Dendritic cell treated with granulocyte-macrophage colony-stimulating factor and Interleukin-4, amounts not matched to agents 40 ng/mL and 50 ng/mL, for 4 days (primary cell): ENCODE results near the gene ULK3.

Source experiments
- H3K27ac Mint-ChIP-seq: one replicate; pipeline ENCODE4 v1.8.0; 2022; ENCODE audit warnings: mild to moderate bottlenecking, mixed read lengths
- H3K27me3 Mint-ChIP-seq: one replicate; pipeline ENCODE4 v1.8.0; 2022; ENCODE audit warnings: mild to moderate bottlenecking, mixed read lengths
- H3K36me3 Mint-ChIP-seq: one replicate; pipeline ENCODE4 v1.8.0; 2022; ENCODE audit warnings: low read depth, mixed read lengths
- H3K4me1 Mint-ChIP-seq: one replicate; pipeline ENCODE4 v1.8.0; 2022; ENCODE audit warnings: low read depth, mixed read lengths
- H3K4me3 Mint-ChIP-seq: one replicate; pipeline ENCODE4 v1.8.0; 2022; ENCODE audit warnings: mild to moderate bottlenecking, moderate library complexity, mixed read lengths
- H3K9me3 Mint-ChIP-seq: one replicate; pipeline ENCODE4 v1.8.0; 2022; ENCODE audit warnings: mixed read lengths
- intact Hi-C: fragments of 100-400 bp; cut with micrococcal nuclease; formaldehyde crosslinking; loops from one replicate; pipeline ENCODE4 v1.15.0; 2022

ULK3 gene

DNA sequence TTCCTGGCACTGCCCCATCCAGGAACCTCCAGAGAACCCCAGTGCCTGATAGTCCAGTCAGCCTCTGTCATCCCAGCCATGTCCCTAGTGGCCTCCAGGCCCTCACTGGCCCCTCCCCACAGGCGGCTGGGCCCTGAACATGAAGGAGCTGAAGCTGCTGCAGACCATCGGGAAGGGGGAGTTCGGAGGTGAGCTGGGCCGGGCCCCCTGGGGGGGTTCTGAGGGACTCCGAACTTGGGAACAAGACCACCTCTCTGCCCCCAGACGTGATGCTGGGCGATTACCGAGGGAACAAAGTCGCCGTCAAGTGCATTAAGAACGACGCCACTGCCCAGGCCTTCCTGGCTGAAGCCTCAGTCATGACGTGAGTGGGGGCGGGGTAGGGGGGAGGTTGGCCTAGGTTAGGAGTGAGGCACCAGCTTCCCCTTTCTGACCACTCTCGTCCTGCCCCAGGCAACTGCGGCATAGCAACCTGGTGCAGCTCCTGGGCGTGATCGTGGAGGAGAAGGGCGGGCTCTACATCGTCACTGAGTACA, 42.3 kb downstream of the ULK3 start:
- H3K4me1 Mint-ChIP-seq, result peaks cover 50% of the 10 kb centered on the region
- intact Hi-C loops, result loop anchor here (1.0 to 2.0 kb wide), 2 partner anchors 14 to 29 kb away; no protein-coding TSS in a partner anchor
- no peaks in the 10 kb centered on the region for H3K9me3 Mint-ChIP-seq
- H3K36me3 Mint-ChIP-seq, result peaks cover 92% of the 10 kb centered on the region
- no peaks in the 10 kb centered on the region for H3K27me3 Mint-ChIP-seq
- H3K27ac Mint-ChIP-seq, result peak overlapping the region; percentile 77
- no peak overlapping the region for H3K4me3 Mint-ChIP-seq

DNA sequence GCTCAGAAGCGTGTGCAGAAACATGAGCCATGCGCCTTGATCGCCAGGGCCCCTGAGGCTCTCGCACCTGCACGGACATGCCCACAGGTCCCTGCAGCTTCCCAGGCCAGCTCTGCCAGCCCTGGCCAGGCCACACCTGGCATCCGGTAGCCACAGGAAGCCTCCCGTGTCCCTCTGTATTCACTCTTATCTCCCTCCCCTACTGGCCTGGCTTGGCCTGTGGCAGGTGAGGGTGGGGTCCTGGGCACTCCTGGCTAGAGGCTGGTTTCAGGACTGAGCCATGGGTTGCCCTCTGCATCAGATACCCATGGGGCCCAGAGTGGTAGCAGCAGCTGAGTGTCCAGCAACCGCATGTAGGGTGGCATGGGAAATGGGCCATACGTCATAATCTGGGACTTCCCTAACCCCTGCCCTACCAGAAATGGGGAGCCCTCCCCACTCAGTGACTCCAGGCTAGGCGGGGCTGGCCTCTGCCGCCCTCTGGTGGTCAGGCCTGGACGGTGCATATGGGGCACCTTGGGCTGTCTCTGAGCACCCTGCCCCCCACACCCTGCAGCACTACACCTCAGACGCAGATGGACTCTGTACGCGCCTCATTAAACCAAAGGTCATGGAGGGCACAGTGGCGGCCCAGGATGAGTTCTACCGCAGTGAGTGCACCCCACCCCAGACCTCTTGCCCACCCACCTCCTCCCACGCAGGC, 42.9 kb downstream of the ULK3 start:
- Mint-ChIP-seq H3K4me3 (no peak overlapping the region), H3K27ac (peak overlapping the region; percentile 77), H3K9me3 (no peaks in the 10 kb centered on the region), H3K4me1 (peaks cover 56% of the 10 kb centered on the region), H3K27me3 (no peaks in the 10 kb centered on the region), H3K36me3 (peaks cover 97% of the 10 kb centered on the region)
- intact Hi-C loops, result loop anchor here (1.0 to 2.0 kb wide), 2 partner anchors 13 to 29 kb away; no protein-coding TSS in a partner anchor

DNA sequence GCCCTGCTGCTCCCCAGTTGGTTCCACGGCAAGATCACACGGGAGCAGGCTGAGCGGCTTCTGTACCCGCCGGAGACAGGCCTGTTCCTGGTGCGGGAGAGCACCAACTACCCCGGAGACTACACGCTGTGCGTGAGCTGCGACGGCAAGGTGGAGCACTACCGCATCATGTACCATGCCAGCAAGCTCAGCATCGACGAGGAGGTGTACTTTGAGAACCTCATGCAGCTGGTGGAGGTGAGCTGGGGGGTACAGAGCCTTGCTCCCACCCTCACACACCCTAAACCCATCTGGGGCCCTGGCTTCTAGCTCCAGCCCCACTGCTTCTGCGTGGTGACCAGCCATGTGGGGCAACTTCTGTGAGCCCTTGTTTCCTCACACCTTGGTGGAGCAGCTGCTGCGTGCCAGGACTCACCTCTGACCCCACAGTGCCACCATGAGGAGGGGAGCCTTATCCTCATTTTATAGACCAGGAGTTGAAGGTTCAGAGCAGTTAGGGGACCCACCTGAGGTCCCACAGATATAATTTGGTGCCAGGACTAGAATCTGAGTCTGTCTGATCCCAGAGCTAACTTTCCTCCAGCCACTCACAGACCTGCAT, 43.6 kb downstream of the ULK3 start:
- H3K4me3 Mint-ChIP-seq, result no peak overlapping the region
- peaks cover 97% of the 10 kb centered on the region for H3K36me3 Mint-ChIP-seq

DNA sequence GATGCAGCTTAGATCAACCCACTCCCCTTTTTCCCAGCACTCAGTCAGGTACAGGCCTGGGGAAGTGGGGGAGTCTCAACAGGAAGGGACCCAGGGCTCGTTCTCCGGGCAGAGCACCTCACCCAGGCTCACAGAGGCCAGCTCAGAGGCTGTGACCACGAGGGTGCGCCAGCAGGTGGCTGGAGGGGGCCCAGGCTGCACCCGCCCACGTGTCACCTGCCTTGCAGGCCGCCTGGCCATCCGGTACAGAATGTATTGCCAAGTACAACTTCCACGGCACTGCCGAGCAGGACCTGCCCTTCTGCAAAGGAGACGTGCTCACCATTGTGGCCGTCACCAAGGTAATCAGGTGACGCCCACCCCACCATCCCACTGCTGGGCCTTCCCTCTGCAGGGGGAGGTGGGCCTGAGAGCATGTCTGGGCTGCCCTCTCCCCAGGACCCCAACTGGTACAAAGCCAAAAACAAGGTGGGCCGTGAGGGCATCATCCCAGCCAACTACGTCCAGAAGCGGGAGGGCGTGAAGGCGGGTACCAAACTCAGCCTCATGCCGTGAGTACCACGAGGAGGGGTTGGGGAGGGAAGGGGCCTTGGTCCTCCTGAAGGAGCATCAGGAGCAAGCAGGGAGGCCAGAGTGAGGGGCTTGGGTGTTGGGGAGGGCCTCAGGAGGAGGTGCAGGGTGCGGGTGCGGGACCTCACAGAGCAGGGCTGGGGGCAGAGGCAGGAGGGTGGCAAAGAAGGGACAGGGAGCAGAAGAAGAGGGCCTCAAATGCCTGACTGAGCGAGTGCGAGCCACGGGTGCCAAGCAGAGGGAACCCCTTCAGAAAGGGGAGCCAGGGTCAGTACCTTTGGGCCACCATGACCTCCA, 44.3 kb downstream of the ULK3 start:
- Mint-ChIP-seq H3K27ac (peak overlapping the region; percentile 77), H3K36me3 (peaks cover 92% of the 10 kb centered on the region), H3K27me3 (no peaks in the 10 kb centered on the region), H3K4me3 (no peak overlapping the region), H3K9me3 (no peaks in the 10 kb centered on the region), H3K4me1 (peaks cover 60% of the 10 kb centered on the region)
- intact Hi-C loops, result no loop called here

More for the DNA sequence above, 43.6 kb downstream of the ULK3 start:
- H3K27ac Mint-ChIP-seq, result peak overlapping the region; percentile 77
- H3K27me3 Mint-ChIP-seq, result no peaks in the 10 kb centered on the region
- no peaks in the 10 kb centered on the region for H3K9me3 Mint-ChIP-seq
- H3K4me1 Mint-ChIP-seq, result peaks cover 62% of the 10 kb centered on the region
- intact Hi-C loops, result no loop called here

DNA sequence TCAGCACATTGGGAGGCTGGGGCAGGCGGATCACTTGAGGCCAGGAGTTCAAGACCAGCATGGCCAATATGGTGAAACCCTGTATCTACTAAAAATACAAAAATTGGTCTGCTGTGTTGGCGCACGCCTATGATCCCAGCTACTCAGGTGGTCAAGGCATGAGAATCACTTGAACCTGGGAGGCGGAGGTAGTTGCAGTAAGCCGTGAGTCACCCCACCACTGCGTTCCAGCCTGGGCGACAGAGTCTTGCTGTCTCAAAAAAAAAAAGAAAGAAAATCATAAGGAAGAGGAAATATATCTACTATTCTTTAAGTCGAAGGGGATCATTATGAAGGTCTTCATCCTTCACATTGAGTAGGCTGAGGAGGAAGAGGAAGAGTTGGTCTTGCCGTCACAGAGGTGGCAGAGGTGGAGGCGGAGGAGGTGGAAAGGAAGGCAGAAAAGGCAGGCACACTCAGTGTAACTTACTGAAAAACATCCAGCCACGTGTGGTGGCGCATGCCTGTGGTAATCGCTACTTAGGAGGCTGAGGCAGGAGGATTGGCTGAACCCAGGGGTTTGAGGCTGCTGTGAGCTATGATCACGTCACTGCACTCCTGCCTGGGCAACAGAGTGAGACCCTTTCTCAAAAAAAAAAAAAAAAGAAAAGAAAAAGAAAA, 46.9 kb downstream of the ULK3 start:
- intact Hi-C loops, result no loop called here
- Mint-ChIP-seq H3K4me1 (peaks cover 85% of the 10 kb centered on the region), H3K27ac (peak overlapping the region; percentile 73), H3K4me3 (no peak overlapping the region), H3K9me3 (no peaks in the 10 kb centered on the region), H3K36me3 (peaks cover 91% of the 10 kb centered on the region), H3K27me3 (no peaks in the 10 kb centered on the region)

DNA sequence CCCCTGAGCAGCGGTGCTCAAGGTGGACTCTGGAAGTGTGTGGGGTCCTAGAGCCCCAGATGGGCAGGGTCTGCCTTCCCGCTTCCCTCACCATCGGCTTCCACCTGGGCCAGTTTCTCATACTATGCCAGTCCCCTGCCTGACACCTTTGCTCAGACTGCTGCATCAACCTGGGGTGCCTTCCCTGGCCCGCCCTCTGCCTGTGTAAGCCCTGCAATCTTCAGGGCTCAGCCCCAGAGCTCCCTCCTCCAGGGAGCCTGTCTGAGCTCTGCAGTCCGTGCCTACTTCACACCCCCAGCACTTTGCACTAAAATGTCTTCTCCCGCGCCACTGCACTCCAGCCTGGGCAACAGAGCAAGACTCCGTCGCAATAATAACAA, 48.0 kb downstream of the ULK3 start:
- H3K27me3 Mint-ChIP-seq, result no peaks in the 10 kb centered on the region
- H3K4me1 Mint-ChIP-seq, result peaks cover 89% of the 10 kb centered on the region
- intact Hi-C loops, result no loop called here
- no peak overlapping the region for H3K4me3 Mint-ChIP-seq
- peaks cover 88% of the 10 kb centered on the region for H3K36me3 Mint-ChIP-seq
- H3K9me3 Mint-ChIP-seq, result no peaks in the 10 kb centered on the region
- no peak overlapping the region for H3K27ac Mint-ChIP-seq

DNA sequence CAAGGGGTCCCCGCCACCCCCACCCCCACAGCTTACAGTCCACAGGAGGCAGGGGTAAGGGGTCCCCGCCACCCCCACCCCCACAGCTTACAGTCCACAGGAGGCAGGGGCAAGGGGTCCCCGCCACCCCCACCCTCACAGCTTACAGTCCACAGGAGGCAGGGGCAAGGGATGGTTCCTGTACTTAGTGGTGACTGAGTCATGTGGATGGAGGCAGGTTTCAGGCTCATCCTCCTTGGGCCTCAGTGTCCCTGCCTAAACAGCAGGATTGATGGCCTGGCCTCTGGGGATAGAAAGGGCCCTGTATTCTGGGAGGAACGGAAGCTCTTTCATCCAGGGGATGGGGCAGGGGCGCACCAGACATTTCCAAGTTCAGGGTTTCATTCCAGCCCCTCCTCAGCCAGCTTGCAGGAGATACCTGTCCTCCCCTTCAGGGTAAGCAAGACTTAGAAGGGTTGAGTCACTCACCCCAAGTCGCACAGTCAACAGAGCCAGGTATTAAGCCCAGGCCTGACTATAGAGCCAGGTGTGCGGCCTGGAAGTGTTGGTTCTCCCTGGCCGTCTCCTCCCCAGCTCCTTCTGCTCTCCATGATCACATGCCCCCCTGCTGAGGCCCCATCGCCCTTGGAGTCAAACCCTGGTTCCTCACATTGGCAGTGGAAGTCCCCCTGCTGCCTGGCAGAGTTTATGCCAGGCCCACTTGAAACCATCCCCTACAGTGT, 48.5 kb downstream of the ULK3 start:
- no peak overlapping the region for H3K4me3 Mint-ChIP-seq
- peaks cover 88% of the 10 kb centered on the region for H3K36me3 Mint-ChIP-seq
- intact Hi-C loops, result no loop called here
- H3K27ac Mint-ChIP-seq, result no peak overlapping the region
- H3K4me1 Mint-ChIP-seq, result peaks cover 89% of the 10 kb centered on the region
- no peaks in the 10 kb centered on the region for H3K9me3 Mint-ChIP-seq
- no peaks in the 10 kb centered on the region for H3K27me3 Mint-ChIP-seq

DNA sequence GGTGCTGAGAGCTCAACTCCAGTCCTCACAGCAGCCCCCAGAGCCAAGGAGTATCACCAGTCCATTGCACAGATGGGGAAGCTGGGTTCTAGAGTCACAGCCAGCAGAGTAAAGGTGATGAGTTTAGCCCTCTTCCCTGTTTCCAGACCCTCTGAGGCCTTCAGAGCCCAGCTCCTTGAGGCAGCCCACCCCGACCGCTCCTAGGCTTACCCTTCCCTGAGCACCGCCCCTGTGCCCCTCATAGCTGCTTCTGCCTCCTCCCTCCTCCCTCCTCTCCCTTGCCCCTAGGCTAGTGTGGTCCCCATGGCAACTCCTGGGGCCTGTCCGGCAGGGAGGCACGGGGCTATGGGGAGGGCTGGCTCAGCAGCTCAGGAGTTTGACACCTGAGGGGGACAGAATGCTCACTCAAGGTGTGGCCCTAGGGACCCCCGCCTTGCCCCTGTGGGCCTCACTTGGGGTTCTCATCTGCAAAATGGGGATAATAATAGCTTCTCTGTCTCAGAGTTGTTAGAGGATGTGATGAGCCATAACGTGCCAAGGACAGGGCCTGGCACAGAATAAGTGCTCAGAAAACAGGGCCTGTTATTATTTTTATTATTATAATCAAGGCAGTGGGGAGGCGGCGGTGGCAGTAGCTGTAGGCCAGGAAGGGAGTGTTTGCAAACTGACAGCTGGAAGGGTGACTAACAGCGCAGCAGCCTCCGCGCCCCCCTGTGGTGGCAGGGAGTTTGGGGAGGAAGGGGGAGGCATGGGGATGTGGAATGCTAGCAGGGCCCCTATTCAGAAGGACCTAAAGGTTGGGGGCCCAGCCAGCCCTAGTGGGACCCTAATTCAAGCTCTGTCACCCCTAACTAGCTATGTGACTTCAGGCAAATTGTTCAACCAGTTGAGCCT, 49.6 kb downstream of the ULK3 start:
- H3K27ac Mint-ChIP-seq, result peak overlapping the region; percentile 45
- no peak overlapping the region for H3K4me3 Mint-ChIP-seq
- peaks cover 89% of the 10 kb centered on the region for H3K4me1 Mint-ChIP-seq
- no peaks in the 10 kb centered on the region for H3K27me3 Mint-ChIP-seq
- intact Hi-C loops, result no loop called here
- H3K9me3 Mint-ChIP-seq, result no peaks in the 10 kb centered on the region
- H3K36me3 Mint-ChIP-seq, result peaks cover 83% of the 10 kb centered on the region

DNA sequence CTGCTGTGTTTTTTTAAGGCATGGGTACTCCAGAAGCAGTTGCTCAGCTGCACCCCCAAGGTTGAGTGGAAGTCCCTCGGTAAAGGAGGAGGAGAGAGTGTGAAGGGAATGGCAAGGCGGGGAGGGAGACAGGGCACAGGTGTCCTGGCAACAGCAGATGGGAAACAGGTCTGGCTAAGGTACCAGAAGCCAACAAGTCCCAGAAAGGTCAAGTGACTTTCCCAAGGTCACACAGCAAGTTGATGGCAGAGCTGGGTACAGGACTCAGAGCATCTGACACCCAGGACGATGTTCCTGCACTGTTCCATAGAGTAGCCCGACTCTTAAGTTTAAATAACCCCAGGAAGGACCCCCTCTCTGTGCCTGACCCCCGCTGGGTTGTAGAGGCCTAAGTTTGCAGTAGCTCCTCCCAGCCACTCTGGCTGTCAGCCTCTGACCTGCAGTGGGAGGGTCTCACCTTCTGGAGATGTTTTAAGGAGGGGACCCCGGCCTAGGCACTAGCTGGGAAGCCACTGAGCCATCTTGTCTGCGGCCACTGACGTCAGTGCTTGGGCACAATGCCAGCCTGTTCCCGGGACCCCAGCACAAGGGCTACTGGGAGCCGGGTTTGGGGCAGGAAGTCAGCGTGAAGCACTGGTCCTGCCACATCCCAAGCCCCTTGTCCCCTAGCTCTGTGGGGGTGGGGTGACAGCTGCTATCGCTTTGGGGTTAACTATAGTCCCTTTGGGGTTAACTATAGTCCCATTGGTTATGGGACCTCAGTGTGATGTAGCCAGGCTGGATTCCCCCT, 50.5 kb downstream of the ULK3 start:
- intact Hi-C loops, result no loop called here
- Mint-ChIP-seq H3K4me3 (peak overlapping the region; percentile 41), H3K4me1 (peaks cover 89% of the 10 kb centered on the region), H3K9me3 (no peaks in the 10 kb centered on the region), H3K27me3 (no peaks in the 10 kb centered on the region), H3K36me3 (peaks cover 74% of the 10 kb centered on the region), H3K27ac (peak overlapping the region; percentile 45)

DNA sequence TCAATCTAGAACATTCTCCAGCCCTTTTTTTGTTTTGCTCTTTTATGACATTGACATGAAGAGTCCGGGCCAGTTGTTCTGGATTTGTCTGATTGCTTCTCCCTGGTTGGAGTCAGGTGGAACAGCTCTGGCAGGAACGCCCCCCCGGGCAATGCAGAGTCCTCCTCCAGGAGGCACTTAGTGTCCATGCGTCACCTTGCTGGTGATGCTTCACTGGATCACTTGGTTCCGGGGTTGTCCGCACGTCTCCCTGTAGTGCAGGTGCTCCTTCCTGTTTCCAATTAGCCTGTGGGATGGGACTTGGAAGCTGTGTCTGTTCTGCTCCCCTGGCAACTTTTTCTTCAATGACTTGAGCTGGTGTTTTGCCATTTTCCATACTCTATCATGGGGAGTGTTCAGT, 51.3 kb downstream of the ULK3 start:
- Mint-ChIP-seq H3K36me3 (peaks cover 69% of the 10 kb centered on the region), H3K4me3 (peak overlapping the region; percentile 41), H3K27me3 (no peaks in the 10 kb centered on the region), H3K27ac (peak overlapping the region; percentile 45), H3K9me3 (no peaks in the 10 kb centered on the region), H3K4me1 (peaks cover 91% of the 10 kb centered on the region)
- intact Hi-C loops, result no loop called here

DNA sequence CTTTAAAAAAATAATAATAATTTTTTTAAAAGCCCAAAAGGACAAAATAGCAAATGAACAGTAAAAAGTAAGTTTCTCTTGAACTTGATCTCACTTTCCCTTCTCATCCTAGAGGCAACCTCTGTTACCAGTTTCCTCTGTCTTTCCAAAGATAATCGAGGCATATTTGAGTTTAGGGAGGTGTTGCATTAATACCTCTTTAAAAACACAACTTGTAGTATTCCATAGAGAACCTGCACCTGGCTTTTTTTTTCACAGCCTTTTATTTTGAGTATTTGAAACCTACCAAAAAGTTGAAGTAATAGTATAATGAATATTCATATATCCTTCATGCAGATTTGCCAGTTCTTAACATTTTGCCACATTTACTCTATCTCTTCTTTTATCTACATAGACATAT, 51.9 kb downstream of the ULK3 start:
- Mint-ChIP-seq H3K4me3 (no peak overlapping the region), H3K27me3 (no peaks in the 10 kb centered on the region), H3K36me3 (peaks cover 64% of the 10 kb centered on the region), H3K27ac (peak overlapping the region; percentile 93), H3K4me1 (peaks cover 93% of the 10 kb centered on the region), H3K9me3 (no peaks in the 10 kb centered on the region)
- intact Hi-C loops, result no loop called here
